ENCODE measurements around the gene GIT1.

The GIT1 gene

DNA sequence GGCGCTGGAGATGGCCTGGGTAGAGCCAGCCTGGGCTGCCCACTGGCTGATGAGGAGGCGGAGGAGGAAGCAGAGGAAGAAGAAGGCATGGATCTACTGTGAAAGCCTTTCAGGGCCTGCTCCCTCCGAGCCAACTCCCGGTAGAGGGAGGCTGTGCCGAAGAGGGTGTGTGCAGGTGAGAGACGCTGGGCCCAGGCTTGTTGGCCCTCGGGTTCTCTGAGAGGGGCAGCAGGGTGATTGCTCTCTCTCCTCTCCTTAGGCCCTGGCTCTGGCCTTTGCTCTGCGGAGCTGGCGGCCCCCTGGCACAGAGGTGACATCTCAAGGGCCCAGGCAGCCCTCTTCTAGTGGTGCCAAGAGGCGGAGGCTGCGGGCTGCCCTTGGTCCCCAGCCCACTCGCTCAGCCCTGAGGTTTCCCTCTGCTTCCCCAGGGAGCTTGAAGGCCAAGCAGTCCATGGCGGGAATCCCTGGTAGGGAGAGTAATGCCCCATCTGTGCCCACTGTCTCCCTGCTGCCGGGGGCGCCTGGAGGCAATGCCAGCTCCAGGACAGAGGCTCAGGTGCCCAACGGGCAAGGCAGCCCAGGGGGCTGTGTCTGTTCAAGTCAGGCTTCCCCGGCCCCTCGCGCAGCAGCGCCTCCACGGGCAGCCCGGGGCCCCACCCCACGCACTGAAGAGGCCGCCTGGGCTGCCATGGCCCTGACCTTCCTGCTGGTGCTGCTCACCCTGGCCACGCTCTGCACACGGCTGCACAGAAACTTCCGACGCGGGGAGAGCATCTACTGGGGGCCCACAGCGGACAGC, 17.4 kb downstream of the GIT1 start:
- TF ChIP-seq CTCF (IDR thresholded peaks at IDR 0.05; ENCODE audit: low read depth, low read length, missing control alignments) = no peak
- no peak overlapping the region for H3K4me3 ChIP-seq (ENCODE audit: low read depth, low read length)
- DNase-seq (ENCODE audit: low read depth) = no peak
- in situ Hi-C loops (cut with HindIII; ENCODE audit: low sequenced_read_pairs) = no loop called here

- no peak for DNase-seq (ENCODE audit: low read depth)
- no peak overlapping the region for H3K4me3 ChIP-seq (ENCODE audit: low read depth, low read length)
- no peak for TF ChIP-seq CTCF (IDR thresholded peaks at IDR 0.05; ENCODE audit: low read depth, low read length, missing control alignments)
- in situ Hi-C loops (cut with HindIII; ENCODE audit: low sequenced_read_pairs) = no loop called here
These were observed 18.0 kb downstream of the GIT1 start for GRCh38 chr17:29571486-29571882.

GRCh38 chr17:29570521-29570920, 18.9 kb downstream of the GIT1 start:
- DNase-seq (ENCODE audit: low read depth) = no peak
- no peak overlapping the region for H3K4me3 ChIP-seq (ENCODE audit: low read depth, low read length)
- in situ Hi-C loops (cut with HindIII; ENCODE audit: low sequenced_read_pairs) = no loop called here
- TF ChIP-seq CTCF (IDR thresholded peaks at IDR 0.05; ENCODE audit: low read depth, low read length, missing control alignments) = no peak

GRCh38 chr17:29569245-29569950, 20.1 kb downstream of the GIT1 start:
- in situ Hi-C loops (cut with HindIII; ENCODE audit: low sequenced_read_pairs) = no loop called here
- TF ChIP-seq CTCF (IDR thresholded peaks at IDR 0.05; ENCODE audit: low read depth, low read length, missing control alignments) = no peak
- DNase-seq (ENCODE audit: low read depth) = no peak
- H3K4me3 ChIP-seq (ENCODE audit: low read depth, low read length) = peak overlapping the region; percentile 72

DNA sequence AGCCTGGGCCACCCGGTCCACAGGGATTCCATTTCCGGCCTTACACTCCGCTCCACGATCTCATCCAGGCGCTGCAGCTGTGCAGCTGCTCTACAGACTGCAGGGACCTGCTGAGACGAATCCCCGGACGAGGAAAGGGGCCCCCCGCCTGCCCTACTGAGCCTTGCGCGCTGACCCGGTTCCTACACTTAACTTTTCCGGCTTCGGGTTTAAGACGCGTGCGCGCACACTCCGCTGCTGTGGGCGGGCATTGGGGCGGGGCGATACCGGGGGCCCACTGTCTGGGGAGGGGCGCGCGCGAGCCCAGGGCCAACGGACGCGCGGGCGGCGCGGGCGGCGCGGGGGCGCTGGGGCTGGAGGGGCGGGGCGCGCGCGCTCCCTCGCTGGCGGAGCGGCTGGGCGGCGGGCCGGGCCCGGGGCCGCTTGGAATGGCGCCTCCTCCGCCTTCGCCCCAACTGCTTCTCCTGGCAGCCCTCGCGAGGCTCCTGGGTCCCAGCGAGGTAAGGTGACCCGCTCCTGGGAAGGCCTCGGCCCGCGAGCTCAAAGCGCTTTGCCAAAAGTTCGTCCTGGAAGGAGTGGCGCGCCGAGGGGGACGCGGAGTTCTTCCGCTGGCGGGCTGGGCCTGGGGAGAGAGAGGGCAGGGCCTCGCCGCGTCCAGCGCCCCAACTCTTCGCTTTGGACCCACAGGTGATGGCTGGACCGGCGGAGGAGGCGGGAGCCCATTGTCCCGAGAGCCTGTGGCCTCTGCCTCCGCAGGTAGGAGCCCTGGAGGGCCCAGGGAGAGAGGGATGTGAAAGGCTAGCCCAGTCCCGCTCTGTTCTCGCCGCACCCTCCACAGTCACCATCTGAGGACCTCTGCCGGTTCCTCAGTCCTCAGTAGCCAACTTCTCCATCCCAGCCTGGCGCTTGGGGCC, 20.9 kb downstream of the GIT1 start, which contains the start of gene TP53I13:
TSS of gene TP53I13 (plus strand) at position 371 of the 914 bp plus-strand sequence. CDS start at position 429, 58 bp downstream.
- in situ Hi-C loops (cut with HindIII; ENCODE audit: low sequenced_read_pairs) = no loop called here
- TF ChIP-seq CTCF (IDR thresholded peaks at IDR 0.05; ENCODE audit: low read depth, low read length, missing control alignments) = no peak
- DNase-seq (ENCODE audit: low read depth) = no peak
- peak within 1 kb of the TSS; percentile 72 for H3K4me3 ChIP-seq (ENCODE audit: low read depth, low read length)
